ENCODE results near the gene STAT4. TPM values are rescaled to one million over a fixed set of nuclear protein-coding genes. Genes with fewer than 3 reads are reported as not detected.
A peak's percentile ranks its signal among the peaks of the same experiment; 100 is the strongest.

The STAT4 gene
- total RNA-seq, 1 donor from 2014 or later: 1.6 TPM

DNA sequence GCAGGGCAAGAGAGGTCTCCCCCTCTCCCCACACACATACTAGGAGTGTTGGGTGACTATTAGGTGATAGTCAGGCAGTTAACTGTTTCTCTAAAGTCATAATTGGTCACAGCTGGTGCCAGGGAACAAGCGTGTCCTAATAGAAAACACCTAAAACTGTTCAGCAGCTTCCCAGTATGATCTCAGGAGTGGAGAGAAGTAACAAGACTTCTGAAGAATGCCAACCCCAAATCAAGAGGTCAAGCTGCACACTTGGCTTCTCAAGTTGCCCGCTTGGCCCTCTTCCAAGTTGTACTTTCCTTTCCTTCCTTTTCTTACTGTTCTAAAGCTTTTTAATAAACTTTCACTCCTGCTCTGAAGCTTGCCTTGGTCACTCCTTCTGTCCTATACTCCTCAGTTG is 114.4 kb downstream of the STAT4 start:
- H2AFZ ChIP-seq (ENCODE audit: low read depth, low read length): no peak overlapping the region
- Mint-ChIP-seq H3K4me3 (ENCODE audit: unreplicated experiment) (no peak overlapping the region), H3K4me1 (ENCODE audit: low read depth, unreplicated experiment) (peaks cover 31% of the 10 kb centered on the region), H3K27me3 (ENCODE audit: low read depth, unreplicated experiment) (no peaks in the 10 kb centered on the region), H3K27ac (ENCODE audit: unreplicated experiment) (no peak overlapping the region), H3K9me3 (ENCODE audit: unreplicated experiment) (no peaks in the 10 kb centered on the region), H3K36me3 (ENCODE audit: low read depth, unreplicated experiment) (no peaks in the 10 kb centered on the region)
- H4K20me1 ChIP-seq (ENCODE audit: insufficient read depth, low read length): no peaks in the 10 kb centered on the region
- H3K9me3 ChIP-seq (ENCODE audit: insufficient read depth, low read depth, low read length): no peaks in the 10 kb centered on the region
- H3K27me3 ChIP-seq (ENCODE audit: insufficient read depth, low read length): no peaks in the 10 kb centered on the region
- no peak overlapping the region for H3K9ac ChIP-seq (ENCODE audit: low read length)
- TF ChIP-seq EZH2 (IDR thresholded peaks at IDR 0.05; ENCODE audit: insufficient read depth, low read length): no peak
- TF ChIP-seq, protein P1, sequence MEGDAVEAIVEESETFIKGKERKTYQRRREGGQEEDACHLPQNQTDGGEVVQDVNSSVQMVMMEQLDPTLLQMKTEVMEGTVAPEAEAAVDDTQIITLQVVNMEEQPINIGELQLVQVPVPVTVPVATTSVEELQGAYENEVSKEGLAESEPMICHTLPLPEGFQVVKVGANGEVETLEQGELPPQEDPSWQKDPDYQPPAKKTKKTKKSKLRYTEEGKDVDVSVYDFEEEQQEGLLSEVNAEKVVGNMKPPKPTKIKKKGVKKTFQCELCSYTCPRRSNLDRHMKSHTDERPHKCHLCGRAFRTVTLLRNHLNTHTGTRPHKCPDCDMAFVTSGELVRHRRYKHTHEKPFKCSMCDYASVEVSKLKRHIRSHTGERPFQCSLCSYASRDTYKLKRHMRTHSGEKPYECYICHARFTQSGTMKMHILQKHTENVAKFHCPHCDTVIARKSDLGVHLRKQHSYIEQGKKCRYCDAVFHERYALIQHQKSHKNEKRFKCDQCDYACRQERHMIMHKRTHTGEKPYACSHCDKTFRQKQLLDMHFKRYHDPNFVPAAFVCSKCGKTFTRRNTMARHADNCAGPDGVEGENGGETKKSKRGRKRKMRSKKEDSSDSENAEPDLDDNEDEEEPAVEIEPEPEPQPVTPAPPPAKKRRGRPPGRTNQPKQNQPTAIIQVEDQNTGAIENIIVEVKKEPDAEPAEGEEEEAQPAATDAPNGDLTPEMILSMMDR (IDR thresholded peaks at IDR 0.05; ENCODE audit: insufficient read depth, low read depth, low read length): no peak
- H3K36me3 ChIP-seq (ENCODE audit: insufficient read depth, low read length): no peaks in the 10 kb centered on the region
- FAIRE-seq: no peak
- no peaks in the 10 kb centered on the region for H3K79me2 ChIP-seq (ENCODE audit: insufficient read depth, low read length)
- no peak for DNase-seq (ENCODE audit: low read depth)
- no peak overlapping the region for H3K4me2 ChIP-seq (ENCODE audit: low read length)
- no peak overlapping the region for H3K4me3 ChIP-seq (ENCODE audit: insufficient read depth, low read depth, low read length)
- H3K27ac ChIP-seq (ENCODE audit: low read depth, low read length): no peak overlapping the region
- peaks cover 13% of the 10 kb centered on the region for H3K4me1 ChIP-seq (ENCODE audit: insufficient read depth, low read length)

DNA sequence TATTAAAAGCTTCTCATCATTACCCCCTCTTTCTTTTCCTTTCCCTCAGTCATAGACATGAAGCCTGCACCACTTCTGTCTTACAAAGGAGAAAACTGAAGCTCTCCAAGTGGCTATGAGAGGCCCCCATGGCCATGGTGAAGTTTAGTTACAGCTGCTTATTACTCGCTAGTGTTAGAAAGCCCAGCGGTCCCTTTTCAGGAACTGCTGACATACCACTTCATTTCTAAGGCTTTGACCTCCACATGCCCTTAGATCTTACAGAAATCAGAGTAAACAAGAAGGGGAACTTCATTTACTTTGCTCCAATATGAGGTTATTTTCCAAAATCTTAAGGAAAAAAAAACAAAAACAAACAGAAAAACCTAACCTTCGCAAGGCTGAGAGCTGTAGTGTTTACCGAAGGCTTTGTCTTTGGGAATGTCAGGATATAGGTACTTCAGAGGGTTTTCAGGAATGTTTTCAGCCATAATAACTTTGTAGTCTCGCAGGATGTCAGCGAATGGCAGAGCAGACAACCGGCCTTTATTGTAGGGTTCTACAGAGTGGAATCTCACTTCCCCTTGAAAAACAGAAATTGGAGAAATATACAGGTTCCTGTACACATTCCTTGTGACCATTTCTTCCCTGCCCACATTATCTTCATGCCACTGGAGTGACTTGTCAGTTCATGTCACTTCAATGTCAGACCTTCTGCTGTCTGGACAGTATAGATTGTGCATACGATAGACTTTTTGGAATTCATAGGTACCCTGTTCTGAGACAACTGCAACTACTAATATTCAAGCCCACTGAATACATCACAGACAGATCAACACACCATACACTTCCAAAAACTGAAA is 118.0 kb downstream of the STAT4 start:
- no peaks in the 10 kb centered on the region for H4K20me1 ChIP-seq (ENCODE audit: insufficient read depth, low read length)
- H3K27ac Mint-ChIP-seq (ENCODE audit: unreplicated experiment): peak overlapping the region; percentile 34
- H3K4me3 ChIP-seq (ENCODE audit: insufficient read depth, low read depth, low read length): no peak overlapping the region
- DNase-seq (ENCODE audit: low read depth): no peak
- H3K4me1 ChIP-seq (ENCODE audit: insufficient read depth, low read length): peaks cover 9% of the 10 kb centered on the region
- no peak overlapping the region for H3K4me2 ChIP-seq (ENCODE audit: low read length)
- H3K9me3 Mint-ChIP-seq (ENCODE audit: unreplicated experiment): no peaks in the 10 kb centered on the region
- H3K4me1 Mint-ChIP-seq (ENCODE audit: low read depth, unreplicated experiment): peaks cover 18% of the 10 kb centered on the region
- no peaks in the 10 kb centered on the region for H3K27me3 ChIP-seq (ENCODE audit: insufficient read depth, low read length)
- no peak overlapping the region for H3K4me3 Mint-ChIP-seq (ENCODE audit: unreplicated experiment)
- H2AFZ ChIP-seq (ENCODE audit: low read depth, low read length): peak overlapping the region; percentile 15
- peak; percentile 45 for FAIRE-seq
- H3K9ac ChIP-seq (ENCODE audit: low read length): no peak overlapping the region
- H3K27ac ChIP-seq (ENCODE audit: low read depth, low read length): no peak overlapping the region
- no peaks in the 10 kb centered on the region for H3K79me2 ChIP-seq (ENCODE audit: insufficient read depth, low read length)
- H3K27me3 Mint-ChIP-seq (ENCODE audit: low read depth, unreplicated experiment): peaks cover 2% of the 10 kb centered on the region
- no peaks in the 10 kb centered on the region for H3K36me3 Mint-ChIP-seq (ENCODE audit: low read depth, unreplicated experiment)
- TF ChIP-seq EZH2 (IDR thresholded peaks at IDR 0.05; ENCODE audit: insufficient read depth, low read length): no peak
- TF ChIP-seq, protein P1 (IDR thresholded peaks at IDR 0.05; ENCODE audit: insufficient read depth, low read depth, low read length): no peak
- no peaks in the 10 kb centered on the region for H3K9me3 ChIP-seq (ENCODE audit: insufficient read depth, low read depth, low read length)
- no peaks in the 10 kb centered on the region for H3K36me3 ChIP-seq (ENCODE audit: insufficient read depth, low read length)

DNA sequence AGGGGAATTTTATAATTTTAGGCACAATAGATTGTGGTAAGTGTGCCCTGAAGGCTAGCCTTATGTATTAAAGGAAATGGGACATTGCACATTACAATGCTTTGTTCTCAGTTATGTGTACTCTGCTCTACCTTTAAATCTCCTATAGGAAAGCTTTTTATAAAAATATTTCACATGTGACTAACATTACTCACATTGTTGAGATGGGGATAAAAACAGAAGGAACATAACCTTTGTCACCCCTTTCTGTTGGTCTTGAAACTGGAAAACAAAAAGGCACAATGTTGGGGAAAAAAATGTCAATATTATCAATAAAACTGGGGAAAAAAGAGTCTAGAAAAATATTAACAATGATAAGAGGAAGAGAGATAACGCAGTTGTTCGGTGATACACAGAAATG is 119.5 kb downstream of the STAT4 start:
- H3K4me1 Mint-ChIP-seq (ENCODE audit: low read depth, unreplicated experiment): peaks cover 18% of the 10 kb centered on the region
- Histone ChIP-seq H3K27ac (ENCODE audit: low read depth, low read length) (no peak overlapping the region), H3K36me3 (ENCODE audit: insufficient read depth, low read length) (no peaks in the 10 kb centered on the region), H4K20me1 (ENCODE audit: insufficient read depth, low read length) (no peaks in the 10 kb centered on the region), H3K9me3 (ENCODE audit: insufficient read depth, low read depth, low read length) (no peaks in the 10 kb centered on the region), H3K27me3 (ENCODE audit: insufficient read depth, low read length) (no peaks in the 10 kb centered on the region), H3K4me3 (ENCODE audit: insufficient read depth, low read depth, low read length) (no peak overlapping the region), H3K4me1 (ENCODE audit: insufficient read depth, low read length) (peaks cover 9% of the 10 kb centered on the region), H2AFZ (ENCODE audit: low read depth, low read length) (no peak overlapping the region), H3K4me2 (ENCODE audit: low read length) (no peak overlapping the region), H3K79me2 (ENCODE audit: insufficient read depth, low read length) (no peaks in the 10 kb centered on the region), H3K9ac (ENCODE audit: low read length) (no peak overlapping the region)
- DNase-seq (ENCODE audit: low read depth) (no peak), FAIRE-seq (no peak)
- no peaks in the 10 kb centered on the region for H3K9me3 Mint-ChIP-seq (ENCODE audit: unreplicated experiment)
- H3K4me3 Mint-ChIP-seq (ENCODE audit: unreplicated experiment): no peak overlapping the region
- no peaks in the 10 kb centered on the region for H3K36me3 Mint-ChIP-seq (ENCODE audit: low read depth, unreplicated experiment)
- peaks cover 2% of the 10 kb centered on the region for H3K27me3 Mint-ChIP-seq (ENCODE audit: low read depth, unreplicated experiment)
- H3K27ac Mint-ChIP-seq (ENCODE audit: unreplicated experiment): no peak overlapping the region
- no peak for TF ChIP-seq EZH2 (IDR thresholded peaks at IDR 0.05; ENCODE audit: insufficient read depth, low read length)
- TF ChIP-seq, protein P1 (IDR thresholded peaks at IDR 0.05; ENCODE audit: insufficient read depth, low read depth, low read length): no peak
